ENCODE data around the gene EXOC6. TPM values are rescaled to one million over a fixed set of nuclear protein-coding genes. Genes with fewer than 3 reads are reported as not detected.

Gene EXOC6
- polyA plus RNA-seq, 1 donor from 2014 or later, result 26.3 TPM

DNA sequence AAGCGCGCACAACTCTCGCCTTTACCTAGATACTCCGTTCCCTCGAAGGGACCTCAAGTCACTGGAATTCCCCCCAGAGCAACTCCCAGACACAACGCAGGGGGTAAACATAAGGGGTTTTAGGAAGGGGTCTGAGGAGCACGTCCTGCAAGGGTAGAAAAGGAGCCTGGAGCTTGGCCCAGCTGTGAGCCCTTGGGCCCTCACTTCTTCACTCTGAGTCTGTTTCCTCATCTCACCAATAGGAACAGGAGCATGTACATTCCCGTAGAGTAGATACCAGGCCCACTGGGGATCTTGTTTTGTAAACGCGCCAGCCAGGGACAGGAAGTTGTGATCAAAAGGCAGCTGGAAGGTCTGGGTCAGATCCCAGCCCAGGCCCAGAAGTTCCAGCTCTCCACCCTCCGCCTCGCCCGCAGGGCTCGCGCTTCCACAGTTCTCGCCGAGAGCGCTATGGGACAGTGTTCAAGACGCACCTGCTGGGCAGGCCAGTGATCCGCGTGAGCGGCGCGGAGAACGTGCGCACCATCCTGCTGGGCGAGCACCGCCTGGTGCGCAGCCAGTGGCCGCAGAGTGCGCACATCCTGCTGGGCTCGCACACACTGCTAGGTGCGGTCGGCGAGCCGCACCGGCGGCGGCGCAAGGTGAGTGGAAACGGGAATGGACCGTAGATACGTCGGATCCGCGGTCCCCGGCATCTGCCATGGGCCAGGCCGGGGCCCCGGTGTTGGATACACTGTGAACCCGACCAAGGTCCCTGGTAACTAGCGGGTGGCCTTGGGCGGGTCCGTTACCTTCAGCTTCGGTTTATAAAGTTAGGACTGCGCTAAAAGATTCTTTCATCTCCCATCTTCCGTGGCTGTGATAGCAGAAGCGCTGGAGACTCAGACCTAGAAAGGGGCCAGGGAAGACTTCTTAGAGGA lies 213.5 kb downstream of the EXOC6 start:
- Histone ChIP-seq H3K27ac (ENCODE audit: low read length) (no peak overlapping the region), H3K4me2 (ENCODE audit: low read length) (no peak overlapping the region), H3K36me3 (ENCODE audit: insufficient read depth, low read length) (peaks cover 20% of the 10 kb centered on the region), H4K20me1 (ENCODE audit: insufficient read depth) (no peaks in the 10 kb centered on the region), H2AFZ (ENCODE audit: low read depth, low read length) (no peak overlapping the region), H3K27me3 (ENCODE audit: insufficient read depth, low read depth, low read length) (peaks cover 80% of the 10 kb centered on the region), H3F3A (ENCODE audit: insufficient read depth, low read length, poor library complexity, severe bottlenecking) (no peaks in the 10 kb centered on the region), H3K9ac (ENCODE audit: low read length) (no peak overlapping the region), H3K9me3 (ENCODE audit: low read length) (peaks cover 25% of the 10 kb centered on the region), H3K79me2 (replicated peaks; ENCODE audit: insufficient read depth, low read length) (no peaks in the 10 kb centered on the region), H3K9me2 (ENCODE audit: insufficient read depth, low read length) (no peaks in the 10 kb centered on the region), H3K4me3 (ENCODE audit: low read length) (peak overlapping the region; percentile 18)
- TF ChIP-seq EZH2 (IDR thresholded peaks at IDR 0.05; ENCODE audit: borderline replicate concordance, insufficient read depth, low read length, poor library complexity, severe bottlenecking) (peak; percentile 58), SMC3 (conservative IDR thresholded peaks at IDR 0.05; ENCODE audit: poor library complexity) (no peak)
- TF ChIP-seq, protein P1, sequence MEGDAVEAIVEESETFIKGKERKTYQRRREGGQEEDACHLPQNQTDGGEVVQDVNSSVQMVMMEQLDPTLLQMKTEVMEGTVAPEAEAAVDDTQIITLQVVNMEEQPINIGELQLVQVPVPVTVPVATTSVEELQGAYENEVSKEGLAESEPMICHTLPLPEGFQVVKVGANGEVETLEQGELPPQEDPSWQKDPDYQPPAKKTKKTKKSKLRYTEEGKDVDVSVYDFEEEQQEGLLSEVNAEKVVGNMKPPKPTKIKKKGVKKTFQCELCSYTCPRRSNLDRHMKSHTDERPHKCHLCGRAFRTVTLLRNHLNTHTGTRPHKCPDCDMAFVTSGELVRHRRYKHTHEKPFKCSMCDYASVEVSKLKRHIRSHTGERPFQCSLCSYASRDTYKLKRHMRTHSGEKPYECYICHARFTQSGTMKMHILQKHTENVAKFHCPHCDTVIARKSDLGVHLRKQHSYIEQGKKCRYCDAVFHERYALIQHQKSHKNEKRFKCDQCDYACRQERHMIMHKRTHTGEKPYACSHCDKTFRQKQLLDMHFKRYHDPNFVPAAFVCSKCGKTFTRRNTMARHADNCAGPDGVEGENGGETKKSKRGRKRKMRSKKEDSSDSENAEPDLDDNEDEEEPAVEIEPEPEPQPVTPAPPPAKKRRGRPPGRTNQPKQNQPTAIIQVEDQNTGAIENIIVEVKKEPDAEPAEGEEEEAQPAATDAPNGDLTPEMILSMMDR (IDR thresholded peaks at IDR 0.05; ENCODE audit: poor library complexity, severe bottlenecking), result no peak
- TF ChIP-seq, protein P2, sequence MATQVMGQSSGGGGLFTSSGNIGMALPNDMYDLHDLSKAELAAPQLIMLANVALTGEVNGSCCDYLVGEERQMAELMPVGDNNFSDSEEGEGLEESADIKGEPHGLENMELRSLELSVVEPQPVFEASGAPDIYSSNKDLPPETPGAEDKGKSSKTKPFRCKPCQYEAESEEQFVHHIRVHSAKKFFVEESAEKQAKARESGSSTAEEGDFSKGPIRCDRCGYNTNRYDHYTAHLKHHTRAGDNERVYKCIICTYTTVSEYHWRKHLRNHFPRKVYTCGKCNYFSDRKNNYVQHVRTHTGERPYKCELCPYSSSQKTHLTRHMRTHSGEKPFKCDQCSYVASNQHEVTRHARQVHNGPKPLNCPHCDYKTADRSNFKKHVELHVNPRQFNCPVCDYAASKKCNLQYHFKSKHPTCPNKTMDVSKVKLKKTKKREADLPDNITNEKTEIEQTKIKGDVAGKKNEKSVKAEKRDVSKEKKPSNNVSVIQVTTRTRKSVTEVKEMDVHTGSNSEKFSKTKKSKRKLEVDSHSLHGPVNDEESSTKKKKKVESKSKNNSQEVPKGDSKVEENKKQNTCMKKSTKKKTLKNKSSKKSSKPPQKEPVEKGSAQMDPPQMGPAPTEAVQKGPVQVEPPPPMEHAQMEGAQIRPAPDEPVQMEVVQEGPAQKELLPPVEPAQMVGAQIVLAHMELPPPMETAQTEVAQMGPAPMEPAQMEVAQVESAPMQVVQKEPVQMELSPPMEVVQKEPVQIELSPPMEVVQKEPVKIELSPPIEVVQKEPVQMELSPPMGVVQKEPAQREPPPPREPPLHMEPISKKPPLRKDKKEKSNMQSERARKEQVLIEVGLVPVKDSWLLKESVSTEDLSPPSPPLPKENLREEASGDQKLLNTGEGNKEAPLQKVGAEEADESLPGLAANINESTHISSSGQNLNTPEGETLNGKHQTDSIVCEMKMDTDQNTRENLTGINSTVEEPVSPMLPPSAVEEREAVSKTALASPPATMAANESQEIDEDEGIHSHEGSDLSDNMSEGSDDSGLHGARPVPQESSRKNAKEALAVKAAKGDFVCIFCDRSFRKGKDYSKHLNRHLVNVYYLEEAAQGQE (IDR thresholded peaks at IDR 0.05; ENCODE audit: borderline replicate concordance), result no peak

DNA sequence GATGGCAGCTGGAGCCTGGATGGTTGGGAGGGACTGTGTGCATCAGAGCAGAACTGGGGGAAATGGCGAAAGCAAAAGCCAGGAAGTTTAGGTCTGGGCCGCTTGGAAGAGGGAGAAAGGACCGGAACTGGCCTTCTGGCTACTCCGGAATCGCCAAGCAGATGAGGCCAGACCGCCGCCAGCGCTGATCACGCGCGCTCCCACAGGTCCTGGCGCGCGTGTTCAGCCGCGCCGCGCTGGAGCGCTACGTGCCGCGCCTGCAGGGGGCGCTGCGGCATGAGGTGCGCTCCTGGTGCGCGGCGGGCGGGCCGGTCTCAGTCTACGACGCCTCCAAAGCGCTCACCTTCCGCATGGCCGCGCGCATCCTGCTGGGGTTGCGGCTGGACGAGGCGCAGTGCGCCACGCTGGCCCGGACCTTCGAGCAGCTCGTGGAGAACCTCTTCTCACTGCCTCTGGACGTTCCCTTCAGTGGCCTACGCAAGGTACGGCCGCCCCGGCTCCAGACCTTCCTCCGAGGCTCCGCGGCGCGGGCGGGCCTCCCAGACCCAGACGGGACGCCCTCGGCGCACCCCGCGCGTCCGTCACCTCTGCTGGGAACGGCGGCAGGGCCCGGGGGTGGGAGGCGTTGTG lies 214.3 kb downstream of the EXOC6 start:
- Histone ChIP-seq H3K9me2 (ENCODE audit: insufficient read depth, low read length) (no peaks in the 10 kb centered on the region), H3K9ac (ENCODE audit: low read length) (no peak overlapping the region), H3K4me3 (ENCODE audit: low read length) (peak overlapping the region; percentile 18), H3K4me2 (ENCODE audit: low read length) (no peak overlapping the region), H3K9me3 (ENCODE audit: low read length) (peaks cover 29% of the 10 kb centered on the region), H3K79me2 (replicated peaks; ENCODE audit: insufficient read depth, low read length) (no peaks in the 10 kb centered on the region), H3F3A (ENCODE audit: insufficient read depth, low read length, poor library complexity, severe bottlenecking) (no peaks in the 10 kb centered on the region), H3K27me3 (ENCODE audit: insufficient read depth, low read depth, low read length) (peaks cover 87% of the 10 kb centered on the region), H2AFZ (ENCODE audit: low read depth, low read length) (no peak overlapping the region), H4K20me1 (ENCODE audit: insufficient read depth) (no peaks in the 10 kb centered on the region), H3K27ac (ENCODE audit: low read length) (no peak overlapping the region), H3K36me3 (ENCODE audit: insufficient read depth, low read length) (peaks cover 20% of the 10 kb centered on the region)
- TF ChIP-seq, protein P1 (IDR thresholded peaks at IDR 0.05; ENCODE audit: poor library complexity, severe bottlenecking), result peak; percentile 57
- no peak for TF ChIP-seq POLR2AphosphoS5 (IDR thresholded peaks at IDR 0.05)

Measured in neural cell (in vitro differentiated cells).